MCF 10A (cell line): ENCODE data around the gene EHMT1. TPM values are rescaled to one million over a fixed set of nuclear protein-coding genes. Genes with fewer than 3 reads are reported as not detected.

Source experiments
- BruUV-seq: library from RNA; stranded (reverse); fragments of 400-500 nt; replicated peaks from 2 replicates; lab custom pipeline; 2021; lab: Mats Ljungman, UMichigan
- CTCF ChIA-PET: fragments of 300-600 bp; sonication (Branson Sonifier 250); formaldehyde crosslinking; extraction: SDS; loops from one replicate; lab custom pipeline; 2021; ENCODE audit warnings: antibody characterized with exemption, inconsistent platforms; lab: Yijun Ruan, JAX
- POLR2A ChIA-PET: fragments of 300-600, 350-650 bp; sonication (Branson Sonifier 250); formaldehyde crosslinking; extraction: SDS; loops from one replicate; lab custom pipeline; 2020; ENCODE audit warnings: antibody characterized with exemption, inconsistent platforms; lab: Yijun Ruan, JAX
- DNase-seq: peaks from one replicate; pipeline ENCODE4 v3.0.0-alpha.2; 2018; ENCODE audit not compliant: unreplicated experiment
- H3K27ac Mint-ChIP-seq: one replicate; pipeline ENCODE4 v1.8.0; 2022; ENCODE audit warnings: mild to moderate bottlenecking, low read depth, mixed read lengths; ENCODE audit not compliant: unreplicated experiment
- H3K27me3 Mint-ChIP-seq: one replicate; pipeline ENCODE4 v1.8.0; 2022; ENCODE audit warnings: mixed read lengths; ENCODE audit not compliant: insufficient read depth, unreplicated experiment
- H3K36me3 Mint-ChIP-seq: one replicate; pipeline ENCODE4 v1.8.0; 2022; ENCODE audit warnings: mild to moderate bottlenecking, moderate library complexity, mixed read lengths; ENCODE audit not compliant: insufficient read depth, unreplicated experiment
- H3K4me1 Mint-ChIP-seq: one replicate; pipeline ENCODE4 v1.8.0; 2022; ENCODE audit warnings: mixed read lengths; ENCODE audit not compliant: insufficient read depth, unreplicated experiment
- H3K4me3 Mint-ChIP-seq: one replicate; pipeline ENCODE4 v1.8.0; 2022; ENCODE audit warnings: mild to moderate bottlenecking, moderate library complexity, mixed read lengths; ENCODE audit not compliant: unreplicated experiment
- H3K9me3 Mint-ChIP-seq: one replicate; pipeline ENCODE4 v1.8.0; 2022; ENCODE audit warnings: mixed read lengths; ENCODE audit not compliant: unreplicated experiment
- intact Hi-C: fragments of 100-400 bp; cut with micrococcal nuclease; formaldehyde crosslinking; loops from 2 replicates; pipeline ENCODE4 v1.14.1; 2022
- total RNA-seq: library from RNA; stranded (reverse); gene quantifications from 2 replicates; pipeline ENCODE4 v1.2.3, GENCODE V29; 2022
- TF ChIP-seq, protein P1 (sequence below): fragments of 200-600 bp; IDR thresholded peaks from one replicate; pipeline ENCODE4 v1.8.0; 2022; ENCODE audit warnings: antibody characterized with exemption, mild to moderate bottlenecking; ENCODE audit not compliant: unreplicated experiment

Gene EHMT1
- total RNA-seq, 1 experiment from 2014 or later, result 79.7 TPM

DNA sequence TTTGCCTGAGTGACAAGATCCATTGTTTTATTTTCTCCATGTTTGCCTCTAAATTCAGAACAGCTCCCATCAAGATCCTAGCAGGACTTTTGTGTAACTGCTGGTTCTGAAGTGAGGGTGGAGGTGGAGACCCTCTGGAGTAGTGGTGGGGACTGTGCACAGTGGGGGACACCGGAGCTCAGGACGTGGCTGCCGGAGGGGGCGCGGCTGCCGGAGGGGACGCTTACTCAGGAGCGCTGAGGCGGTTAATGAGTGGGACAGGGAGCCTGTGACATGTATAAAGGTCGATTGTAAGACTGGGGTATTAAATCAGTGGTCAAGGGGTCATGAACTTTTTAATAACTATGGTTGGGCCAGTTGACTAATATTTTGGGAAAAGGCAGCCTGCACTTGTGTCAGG, 131.8 kb downstream of the EHMT1 start:
- H3K9me3 Mint-ChIP-seq, result no peaks in the 10 kb centered on the region
- no peak for DNase-seq
- peaks cover 75% of the 10 kb centered on the region for H3K36me3 Mint-ChIP-seq
- TF ChIP-seq, protein P1, sequence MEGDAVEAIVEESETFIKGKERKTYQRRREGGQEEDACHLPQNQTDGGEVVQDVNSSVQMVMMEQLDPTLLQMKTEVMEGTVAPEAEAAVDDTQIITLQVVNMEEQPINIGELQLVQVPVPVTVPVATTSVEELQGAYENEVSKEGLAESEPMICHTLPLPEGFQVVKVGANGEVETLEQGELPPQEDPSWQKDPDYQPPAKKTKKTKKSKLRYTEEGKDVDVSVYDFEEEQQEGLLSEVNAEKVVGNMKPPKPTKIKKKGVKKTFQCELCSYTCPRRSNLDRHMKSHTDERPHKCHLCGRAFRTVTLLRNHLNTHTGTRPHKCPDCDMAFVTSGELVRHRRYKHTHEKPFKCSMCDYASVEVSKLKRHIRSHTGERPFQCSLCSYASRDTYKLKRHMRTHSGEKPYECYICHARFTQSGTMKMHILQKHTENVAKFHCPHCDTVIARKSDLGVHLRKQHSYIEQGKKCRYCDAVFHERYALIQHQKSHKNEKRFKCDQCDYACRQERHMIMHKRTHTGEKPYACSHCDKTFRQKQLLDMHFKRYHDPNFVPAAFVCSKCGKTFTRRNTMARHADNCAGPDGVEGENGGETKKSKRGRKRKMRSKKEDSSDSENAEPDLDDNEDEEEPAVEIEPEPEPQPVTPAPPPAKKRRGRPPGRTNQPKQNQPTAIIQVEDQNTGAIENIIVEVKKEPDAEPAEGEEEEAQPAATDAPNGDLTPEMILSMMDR, result no peak
- H3K4me1 Mint-ChIP-seq, result no peaks in the 10 kb centered on the region
- H3K27ac Mint-ChIP-seq, result no peak overlapping the region
- no peak overlapping the region for H3K4me3 Mint-ChIP-seq
- no TSS peak for BruUV-seq
- POLR2A ChIA-PET, result interaction anchor here (1.1 kb wide), 1 partner anchor 11 kb away, joined by 3 read pairs; no protein-coding TSS in a partner anchor
- no peaks in the 10 kb centered on the region for H3K27me3 Mint-ChIP-seq
- CTCF ChIA-PET, result no interaction called here
- intact Hi-C loops, result no loop called here

- H3K4me1 Mint-ChIP-seq, result no peaks in the 10 kb centered on the region
- TF ChIP-seq, protein P1, result no peak
- BruUV-seq, result no TSS peak
- CTCF ChIA-PET, result interaction anchor here (0.6 kb wide), 1 partner anchor 1576 kb away, joined by 3 read pairs; no protein-coding TSS in a partner anchor
- no peak overlapping the region for H3K4me3 Mint-ChIP-seq
- peaks cover 71% of the 10 kb centered on the region for H3K36me3 Mint-ChIP-seq
- H3K9me3 Mint-ChIP-seq, result no peaks in the 10 kb centered on the region
- POLR2A ChIA-PET, result no interaction called here
- H3K27me3 Mint-ChIP-seq, result no peaks in the 10 kb centered on the region
- no peak for DNase-seq
- intact Hi-C loops, result no loop called here
- no peak overlapping the region for H3K27ac Mint-ChIP-seq
These were observed 132.8 kb downstream of the EHMT1 start for GRCh38 chr9:137751616-137752015.

DNA sequence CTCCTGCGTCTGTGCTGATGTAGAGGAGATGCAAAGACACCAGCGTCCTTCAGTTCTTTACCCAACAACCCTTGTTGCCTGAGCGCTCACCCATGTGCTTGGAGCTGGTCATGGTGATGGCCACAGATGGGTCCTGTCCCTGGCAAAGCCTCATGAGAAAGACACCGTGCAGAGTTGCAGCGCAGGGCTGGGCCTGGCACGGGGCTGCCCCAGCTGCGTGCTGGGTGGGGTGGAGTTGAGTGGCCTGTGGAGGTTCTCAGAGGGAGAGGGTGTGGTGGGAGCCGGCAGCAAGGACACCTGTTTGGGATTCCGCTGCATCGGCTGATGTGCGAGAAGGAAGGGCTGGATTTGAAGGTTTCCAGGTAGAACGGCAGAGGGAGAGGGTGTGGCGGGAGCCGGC, 133.6 kb downstream of the EHMT1 start:
- intact Hi-C loops, result no loop called here
- no peaks in the 10 kb centered on the region for H3K9me3 Mint-ChIP-seq
- H3K4me3 Mint-ChIP-seq, result no peak overlapping the region
- peaks cover 71% of the 10 kb centered on the region for H3K36me3 Mint-ChIP-seq
- no peaks in the 10 kb centered on the region for H3K27me3 Mint-ChIP-seq
- TF ChIP-seq, protein P1, result no peak
- peaks cover 6% of the 10 kb centered on the region for H3K4me1 Mint-ChIP-seq
- DNase-seq, result no peak
- no TSS peak for BruUV-seq
- H3K27ac Mint-ChIP-seq, result no peak overlapping the region
- CTCF ChIA-PET, result interaction anchor here (0.6 kb wide), 1 partner anchor 31 kb away, joined by 6 read pairs; no protein-coding TSS in a partner anchor
- POLR2A ChIA-PET, result no interaction called here

DNA sequence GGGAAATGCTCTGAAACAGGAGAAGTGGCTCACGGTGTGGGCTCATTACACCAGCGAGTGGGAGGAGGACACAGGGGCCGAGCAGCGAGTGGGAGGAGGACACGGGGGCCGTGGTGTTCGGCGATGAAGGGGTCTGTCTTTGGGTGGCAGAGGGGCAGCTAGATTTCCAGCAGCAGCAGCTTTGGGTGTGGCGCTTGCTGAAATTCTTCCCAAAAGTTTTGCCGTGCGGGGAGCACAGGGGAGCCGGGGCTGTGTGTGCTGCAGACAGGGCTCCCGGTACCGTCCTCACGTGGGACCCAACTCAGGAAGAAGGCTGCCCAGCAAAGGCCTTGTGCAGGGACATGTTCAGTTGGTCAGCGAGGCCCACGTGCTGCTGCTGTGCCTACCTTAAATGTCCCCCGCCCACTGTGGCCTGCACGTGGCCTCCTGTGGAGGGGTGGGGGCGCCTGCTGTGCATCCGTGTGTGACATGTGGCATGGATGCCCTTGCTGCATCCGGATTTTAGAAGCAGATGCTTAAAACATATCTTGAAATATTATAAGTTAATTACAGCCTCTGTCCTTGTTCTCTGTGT, 134.5 kb downstream of the EHMT1 start:
- Mint-ChIP-seq H3K4me3 (no peak overlapping the region), H3K4me1 (peaks cover 6% of the 10 kb centered on the region), H3K36me3 (peaks cover 75% of the 10 kb centered on the region), H3K9me3 (no peaks in the 10 kb centered on the region), H3K27ac (peak overlapping the region; percentile 85), H3K27me3 (no peaks in the 10 kb centered on the region)
- CTCF ChIA-PET, result interaction anchor here (0.6 kb wide), 1 partner anchor 32 kb away, joined by 6 read pairs; no protein-coding TSS in a partner anchor
- POLR2A ChIA-PET, result no interaction called here
- TF ChIP-seq, protein P1, result no peak
- intact Hi-C loops, result no loop called here
- DNase-seq, result no peak
- no TSS peak for BruUV-seq
